Measurements from ENCODE around the gene MRPL10. TPM values are rescaled to one million over a fixed set of nuclear protein-coding genes. Genes with fewer than 3 reads are reported as not detected.

The MRPL10 gene
- total RNA-seq, 1 experiment from 2014 or later, result 63.8 TPM

DNA sequence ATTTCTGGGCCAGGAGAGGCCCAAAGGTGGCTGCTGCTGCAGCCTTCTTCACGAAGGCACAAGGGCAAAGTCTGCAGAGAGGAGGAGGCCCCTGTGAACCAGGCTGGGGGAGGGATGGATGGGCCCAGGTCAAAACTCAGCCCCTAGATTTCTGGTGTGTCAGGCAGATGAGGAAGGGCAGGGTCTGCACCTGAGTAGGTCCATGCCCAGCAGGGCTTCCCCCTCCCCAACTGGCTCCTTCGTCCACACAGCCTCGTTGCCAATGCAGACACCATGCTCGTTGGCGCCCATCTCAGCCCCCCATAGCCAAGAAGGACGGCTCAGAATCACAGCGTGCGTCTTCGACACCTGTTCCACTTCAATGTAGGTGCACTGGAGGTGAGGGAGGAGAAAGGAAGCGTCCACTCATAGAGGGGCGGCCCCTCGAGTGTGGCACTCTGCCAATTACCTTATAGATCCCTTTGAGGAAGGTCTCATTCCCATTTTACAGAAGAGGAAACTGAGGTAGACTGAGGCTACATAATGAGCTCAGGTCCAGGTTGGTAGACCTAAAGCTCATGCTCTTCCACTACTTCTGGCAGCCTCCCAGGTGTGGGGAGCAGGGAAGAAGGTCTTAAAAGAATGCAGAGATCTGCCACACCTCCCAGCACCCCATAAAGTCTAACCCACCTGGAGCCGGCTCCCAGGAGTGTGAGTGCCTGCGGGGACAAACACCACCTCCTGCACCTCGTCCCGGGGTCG is 8.8 kb upstream of the MRPL10 start:
- H4K20me1 ChIP-seq (ENCODE audit: insufficient read depth), result no peaks in the 10 kb centered on the region
- peak overlapping the region; percentile 99 for H3K4me2 ChIP-seq
- no peaks in the 10 kb centered on the region for H3K9me3 ChIP-seq (ENCODE audit: insufficient read depth, low read depth)
- H3K9me2 ChIP-seq (ENCODE audit: insufficient read depth), result no peaks in the 10 kb centered on the region
- BruUV-seq (replicated peaks), result TSS peak; percentile 33
- intact Hi-C loops (cut with micrococcal nuclease; ENCODE audit: unreplicated experiment), result loop anchor here (2.0 kb wide), 1 partner anchor 131 kb away; the partner anchor contains the start of gene CDK5RAP3
- peaks cover 34% of the 10 kb centered on the region for H3F3A ChIP-seq (ENCODE audit: insufficient read depth, low read depth)
- ChIA-PET POLR2A (ENCODE audit: unreplicated experiment) (interaction anchor here (0.6 to 0.7 kb wide), 3 partner anchors 28 to 216 kb away, joined by 4 to 6 read pairs (median 5); no protein-coding TSS in a partner anchor), CTCF (interaction anchor here (0.8 to 1.9 kb wide), 3 partner anchors 49 to 131 kb away, joined by 3 to 11 read pairs (median 4); partner anchors contain the start of gene CDK5RAP3)
- H3K4me1 ChIP-seq (replicated peaks; ENCODE audit: insufficient read depth), result peaks cover 52% of the 10 kb centered on the region
- H3K4me3 ChIP-seq, result peak overlapping the region; percentile 85
- no peak overlapping the region for H3K27ac ChIP-seq
- H3K79me2 ChIP-seq (ENCODE audit: low read depth), result peaks cover 23% of the 10 kb centered on the region
- no peak for DNase-seq
- peak overlapping the region; percentile 99 for H2AFZ ChIP-seq
- H3K36me3 ChIP-seq (ENCODE audit: low read depth), result no peaks in the 10 kb centered on the region
- TF ChIP-seq EZH2 (IDR thresholded peaks at IDR 0.05; ENCODE audit: low read depth), result no peak
- TF ChIP-seq, protein P1, sequence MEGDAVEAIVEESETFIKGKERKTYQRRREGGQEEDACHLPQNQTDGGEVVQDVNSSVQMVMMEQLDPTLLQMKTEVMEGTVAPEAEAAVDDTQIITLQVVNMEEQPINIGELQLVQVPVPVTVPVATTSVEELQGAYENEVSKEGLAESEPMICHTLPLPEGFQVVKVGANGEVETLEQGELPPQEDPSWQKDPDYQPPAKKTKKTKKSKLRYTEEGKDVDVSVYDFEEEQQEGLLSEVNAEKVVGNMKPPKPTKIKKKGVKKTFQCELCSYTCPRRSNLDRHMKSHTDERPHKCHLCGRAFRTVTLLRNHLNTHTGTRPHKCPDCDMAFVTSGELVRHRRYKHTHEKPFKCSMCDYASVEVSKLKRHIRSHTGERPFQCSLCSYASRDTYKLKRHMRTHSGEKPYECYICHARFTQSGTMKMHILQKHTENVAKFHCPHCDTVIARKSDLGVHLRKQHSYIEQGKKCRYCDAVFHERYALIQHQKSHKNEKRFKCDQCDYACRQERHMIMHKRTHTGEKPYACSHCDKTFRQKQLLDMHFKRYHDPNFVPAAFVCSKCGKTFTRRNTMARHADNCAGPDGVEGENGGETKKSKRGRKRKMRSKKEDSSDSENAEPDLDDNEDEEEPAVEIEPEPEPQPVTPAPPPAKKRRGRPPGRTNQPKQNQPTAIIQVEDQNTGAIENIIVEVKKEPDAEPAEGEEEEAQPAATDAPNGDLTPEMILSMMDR (conservative IDR thresholded peaks at IDR 0.05), result no peak
- no peaks in the 10 kb centered on the region for H3K27me3 ChIP-seq (ENCODE audit: insufficient read depth, low read depth)

DNA sequence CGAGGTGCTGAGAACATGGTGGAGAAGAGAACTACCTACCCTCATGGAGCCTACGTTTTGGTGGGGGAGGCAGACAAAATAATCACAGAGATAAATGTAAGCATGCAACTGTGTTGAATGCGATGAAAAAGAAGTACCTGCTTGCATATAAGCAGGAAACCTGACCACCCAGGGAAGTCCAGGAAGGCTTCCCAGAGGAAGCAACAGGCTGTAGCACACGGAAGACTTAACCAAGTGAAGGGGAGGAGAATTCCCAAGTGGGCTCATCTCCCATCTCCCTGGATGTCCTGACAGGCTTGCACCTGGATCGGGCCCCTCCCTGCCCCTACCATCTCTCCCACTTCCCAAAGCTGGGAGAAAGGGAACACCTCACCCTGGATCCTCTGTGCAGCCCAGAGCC is 7.7 kb upstream of the MRPL10 start:
- H3F3A ChIP-seq (ENCODE audit: insufficient read depth, low read depth), result peaks cover 34% of the 10 kb centered on the region
- peaks cover 20% of the 10 kb centered on the region for H3K79me2 ChIP-seq (ENCODE audit: low read depth)
- no peaks in the 10 kb centered on the region for H3K36me3 ChIP-seq (ENCODE audit: low read depth)
- CTCF ChIA-PET, result no interaction called here
- no peak overlapping the region for H3K27ac ChIP-seq
- H3K4me2 ChIP-seq, result no peak overlapping the region
- peaks cover 41% of the 10 kb centered on the region for H3K4me1 ChIP-seq (replicated peaks; ENCODE audit: insufficient read depth)
- H3K9me3 ChIP-seq (ENCODE audit: insufficient read depth, low read depth), result no peaks in the 10 kb centered on the region
- no peaks in the 10 kb centered on the region for H4K20me1 ChIP-seq (ENCODE audit: insufficient read depth)
- intact Hi-C loops (cut with micrococcal nuclease; ENCODE audit: unreplicated experiment), result no loop called here
- H2AFZ ChIP-seq, result no peak overlapping the region
- H3K9me2 ChIP-seq (ENCODE audit: insufficient read depth), result no peaks in the 10 kb centered on the region
- BruUV-seq (replicated peaks), result no TSS peak
- H3K4me3 ChIP-seq, result no peak overlapping the region
- H3K27me3 ChIP-seq (ENCODE audit: insufficient read depth, low read depth), result no peaks in the 10 kb centered on the region
- TF ChIP-seq, protein P1 (conservative IDR thresholded peaks at IDR 0.05), result no peak
- TF ChIP-seq EZH2 (IDR thresholded peaks at IDR 0.05; ENCODE audit: low read depth), result no peak
- POLR2A ChIA-PET (ENCODE audit: unreplicated experiment), result no interaction called here
- no peak for DNase-seq

DNA sequence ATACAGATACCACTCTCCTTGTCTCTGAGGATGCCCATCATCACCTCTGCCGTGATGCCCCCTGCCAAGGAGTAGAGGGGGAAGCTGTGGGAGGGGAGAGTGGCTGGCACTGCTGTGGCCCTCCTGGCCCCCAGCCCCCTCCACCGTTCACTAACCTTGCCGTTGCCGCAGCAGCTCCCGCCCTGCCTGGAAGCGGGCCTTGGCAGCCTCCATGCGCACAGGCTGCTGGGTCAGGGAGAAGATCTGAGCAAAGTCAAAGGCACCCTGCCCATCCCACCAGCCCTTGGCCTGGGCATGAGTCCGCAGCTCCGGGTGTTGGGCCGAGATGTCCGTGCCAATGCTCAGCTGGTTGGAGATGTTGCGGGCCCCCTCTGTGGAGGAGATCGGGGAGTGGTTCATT is 7.3 kb upstream of the MRPL10 start:
- BruUV-seq (replicated peaks), result no TSS peak
- Histone ChIP-seq H3K27ac (no peak overlapping the region), H3K36me3 (ENCODE audit: low read depth) (no peaks in the 10 kb centered on the region), H4K20me1 (ENCODE audit: insufficient read depth) (no peaks in the 10 kb centered on the region), H3K4me3 (no peak overlapping the region), H3K4me2 (no peak overlapping the region), H2AFZ (no peak overlapping the region), H3F3A (ENCODE audit: insufficient read depth, low read depth) (peaks cover 30% of the 10 kb centered on the region), H3K9me3 (ENCODE audit: insufficient read depth, low read depth) (no peaks in the 10 kb centered on the region), H3K79me2 (ENCODE audit: low read depth) (peaks cover 20% of the 10 kb centered on the region), H3K4me1 (replicated peaks; ENCODE audit: insufficient read depth) (peaks cover 36% of the 10 kb centered on the region), H3K27me3 (ENCODE audit: insufficient read depth, low read depth) (no peaks in the 10 kb centered on the region), H3K9me2 (ENCODE audit: insufficient read depth) (no peaks in the 10 kb centered on the region)
- ChIA-PET POLR2A (ENCODE audit: unreplicated experiment) (no interaction called here), CTCF (no interaction called here)
- DNase-seq, result no peak
- intact Hi-C loops (cut with micrococcal nuclease; ENCODE audit: unreplicated experiment), result no loop called here
- TF ChIP-seq EZH2 (IDR thresholded peaks at IDR 0.05; ENCODE audit: low read depth), result no peak
- TF ChIP-seq, protein P1 (conservative IDR thresholded peaks at IDR 0.05), result no peak

Measured in PC-9 (cell line).